ENCODE measurements around the gene CDH11.

Gene CDH11

GRCh38 chr16:65079549-65079948, 42.3 kb downstream of the CDH11 start:
- no peaks in the 10 kb centered on the region for H4K20me1 ChIP-seq (ENCODE audit: insufficient read depth, low read length, poor library complexity, severe bottlenecking)
- H3K36me3 ChIP-seq (ENCODE audit: insufficient read depth, low read length), result no peaks in the 10 kb centered on the region
- no peak overlapping the region for H2AFZ ChIP-seq (ENCODE audit: low read length)
- H3K4me3 ChIP-seq (ENCODE audit: low read length, poor library complexity, severe bottlenecking), result no peak overlapping the region
- H3K9ac ChIP-seq (ENCODE audit: low read depth, low read length, poor library complexity, severe bottlenecking), result no peak overlapping the region
- no peak overlapping the region for H3K4me2 ChIP-seq (ENCODE audit: low read depth, low read length, poor library complexity, severe bottlenecking)
- no peaks in the 10 kb centered on the region for H3F3A ChIP-seq (ENCODE audit: low read depth)
- TF ChIP-seq EZH2phosphoT487 (IDR thresholded peaks at IDR 0.05; ENCODE audit: borderline replicate concordance) (no peak), CTCF (conservative IDR thresholded peaks at IDR 0.05; ENCODE audit: low read length) (no peak)
- H3K9me2 ChIP-seq (replicated peaks; ENCODE audit: low read depth, low read length), result no peaks in the 10 kb centered on the region
- no peaks in the 10 kb centered on the region for H3K79me2 ChIP-seq (ENCODE audit: insufficient read depth, low read length)
- H3K27me3 ChIP-seq (ENCODE audit: insufficient read depth, low read length, poor library complexity, severe bottlenecking), result no peaks in the 10 kb centered on the region
- no peaks in the 10 kb centered on the region for H3K4me1 ChIP-seq (ENCODE audit: insufficient read depth, low read length, poor library complexity, severe bottlenecking)
- H3K9me3 ChIP-seq (ENCODE audit: insufficient read depth, low read depth, low read length), result no peaks in the 10 kb centered on the region

- H3F3A ChIP-seq (ENCODE audit: low read depth), result no peaks in the 10 kb centered on the region
- no peaks in the 10 kb centered on the region for H3K27me3 ChIP-seq (ENCODE audit: insufficient read depth, low read length, poor library complexity, severe bottlenecking)
- no peak for TF ChIP-seq CTCF (conservative IDR thresholded peaks at IDR 0.05; ENCODE audit: low read length)
- no peak for TF ChIP-seq EZH2phosphoT487 (IDR thresholded peaks at IDR 0.05; ENCODE audit: borderline replicate concordance)
- H2AFZ ChIP-seq (ENCODE audit: low read length), result no peak overlapping the region
- no peaks in the 10 kb centered on the region for H3K9me2 ChIP-seq (replicated peaks; ENCODE audit: low read depth, low read length)
- no peaks in the 10 kb centered on the region for H3K9me3 ChIP-seq (ENCODE audit: insufficient read depth, low read depth, low read length)
- no peaks in the 10 kb centered on the region for H3K4me1 ChIP-seq (ENCODE audit: insufficient read depth, low read length, poor library complexity, severe bottlenecking)
- no peak overlapping the region for H3K4me3 ChIP-seq (ENCODE audit: low read length, poor library complexity, severe bottlenecking)
- H3K9ac ChIP-seq (ENCODE audit: low read depth, low read length, poor library complexity, severe bottlenecking), result no peak overlapping the region
- H3K4me2 ChIP-seq (ENCODE audit: low read depth, low read length, poor library complexity, severe bottlenecking), result no peak overlapping the region
- no peaks in the 10 kb centered on the region for H3K79me2 ChIP-seq (ENCODE audit: insufficient read depth, low read length)
- no peaks in the 10 kb centered on the region for H4K20me1 ChIP-seq (ENCODE audit: insufficient read depth, low read length, poor library complexity, severe bottlenecking)
- no peaks in the 10 kb centered on the region for H3K36me3 ChIP-seq (ENCODE audit: insufficient read depth, low read length)
Measured at GRCh38 chr16:65077181-65077580, 44.7 kb downstream of the CDH11 start.

GRCh38 chr16:65075877-65076276, 46.0 kb downstream of the CDH11 start:
- no peaks in the 10 kb centered on the region for H3K4me1 ChIP-seq (ENCODE audit: insufficient read depth, low read length, poor library complexity, severe bottlenecking)
- TF ChIP-seq EZH2phosphoT487 (IDR thresholded peaks at IDR 0.05; ENCODE audit: borderline replicate concordance) (no peak), CTCF (conservative IDR thresholded peaks at IDR 0.05; ENCODE audit: low read length) (no peak)
- H3K9me3 ChIP-seq (ENCODE audit: insufficient read depth, low read depth, low read length), result no peaks in the 10 kb centered on the region
- H3K4me2 ChIP-seq (ENCODE audit: low read depth, low read length, poor library complexity, severe bottlenecking), result no peak overlapping the region
- no peak overlapping the region for H3K4me3 ChIP-seq (ENCODE audit: low read length, poor library complexity, severe bottlenecking)
- H3F3A ChIP-seq (ENCODE audit: low read depth), result no peaks in the 10 kb centered on the region
- H3K27me3 ChIP-seq (ENCODE audit: insufficient read depth, low read length, poor library complexity, severe bottlenecking), result no peaks in the 10 kb centered on the region
- no peaks in the 10 kb centered on the region for H3K9me2 ChIP-seq (replicated peaks; ENCODE audit: low read depth, low read length)
- H4K20me1 ChIP-seq (ENCODE audit: insufficient read depth, low read length, poor library complexity, severe bottlenecking), result no peaks in the 10 kb centered on the region
- no peaks in the 10 kb centered on the region for H3K36me3 ChIP-seq (ENCODE audit: insufficient read depth, low read length)
- H2AFZ ChIP-seq (ENCODE audit: low read length), result no peak overlapping the region
- H3K79me2 ChIP-seq (ENCODE audit: insufficient read depth, low read length), result no peaks in the 10 kb centered on the region
- no peak overlapping the region for H3K9ac ChIP-seq (ENCODE audit: low read depth, low read length, poor library complexity, severe bottlenecking)

Measured in Loucy (cell line).